Stimulated activated CD8-positive, alpha-beta memory T cell treated with anti-CD3 and anti-CD28 coated beads, Interleukin-4, amount 100 ng/mL, for 1 hour (primary cell): ENCODE data around the gene RBP3.

Source experiments
- DNase-seq, 2 donors: peaks; one replicate each; pipeline ENCODE4 v3.0.0-alpha.2; 2020; ENCODE audit warnings: low read depth in 2 of 2, low spot score in 1 of 2

The RBP3 gene

DNA sequence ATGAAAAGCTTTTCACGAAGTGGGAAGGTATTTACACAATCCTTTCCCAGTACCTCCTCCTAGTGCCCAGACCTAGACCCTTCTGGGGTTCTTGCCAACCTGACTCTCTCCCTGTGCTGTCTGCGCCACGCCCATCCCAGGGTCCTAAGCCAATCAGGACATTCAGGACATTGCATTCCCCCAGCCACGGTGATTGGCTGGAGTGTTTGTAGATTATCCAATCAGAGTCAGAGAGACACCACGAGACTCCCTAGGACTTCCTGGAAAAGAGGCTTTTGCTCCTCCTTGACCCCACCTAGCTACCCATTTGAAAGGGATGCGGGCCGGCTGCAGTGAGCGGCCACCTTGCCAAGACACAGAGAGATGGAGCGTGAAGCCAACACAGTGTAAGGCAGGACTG, 29.5 kb upstream of the RBP3 start:
- DNase-seq = no peak

- DNase-seq = no peak
Measured at GRCh38 chr10:47319784-47320183, 28.4 kb upstream of the RBP3 start.

GRCh38 chr10:47320812-47321211, 27.4 kb upstream of the RBP3 start:
- no peak for DNase-seq

DNA sequence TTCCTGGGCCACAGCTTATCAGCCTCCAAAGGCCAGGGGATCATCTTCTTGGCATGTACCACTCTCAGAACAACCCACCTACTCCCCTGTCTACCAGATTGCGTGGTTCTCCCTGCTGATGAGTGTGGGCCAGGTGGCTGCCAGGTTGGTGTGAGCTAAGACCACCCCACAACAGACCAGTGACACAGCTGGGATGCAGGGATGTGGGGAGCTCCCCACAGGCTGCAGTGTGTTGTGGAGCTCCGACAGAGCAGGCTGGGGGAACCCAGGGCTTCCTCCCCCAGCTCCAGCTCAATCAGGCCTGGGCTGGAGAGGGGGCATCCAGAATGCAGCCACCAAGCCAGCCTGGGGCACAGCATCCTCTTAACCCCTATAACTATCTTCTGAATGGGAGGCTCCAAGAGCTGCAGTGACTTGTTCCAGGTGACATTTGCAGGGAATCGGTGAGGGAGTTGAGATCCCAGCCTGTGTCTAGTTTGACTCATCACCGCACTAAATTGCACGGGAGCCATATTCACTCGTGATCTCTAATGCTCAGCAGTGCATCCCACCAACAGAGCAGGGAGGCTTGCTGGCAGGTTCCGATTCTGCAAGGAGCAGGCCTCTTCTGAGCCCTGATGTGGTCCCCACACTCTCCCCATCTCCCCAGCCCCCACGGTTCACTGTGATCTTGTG, 26.5 kb upstream of the RBP3 start:
- DNase-seq = no peak

- no peak for DNase-seq
Measured at GRCh38 chr10:47322300-47323061, 25.7 kb upstream of the RBP3 start, which contains the start of gene GDF2. GDF2 (plus strand) TSS chr10:47322454; CDS start chr10:47322669, 215 bp downstream.

DNA sequence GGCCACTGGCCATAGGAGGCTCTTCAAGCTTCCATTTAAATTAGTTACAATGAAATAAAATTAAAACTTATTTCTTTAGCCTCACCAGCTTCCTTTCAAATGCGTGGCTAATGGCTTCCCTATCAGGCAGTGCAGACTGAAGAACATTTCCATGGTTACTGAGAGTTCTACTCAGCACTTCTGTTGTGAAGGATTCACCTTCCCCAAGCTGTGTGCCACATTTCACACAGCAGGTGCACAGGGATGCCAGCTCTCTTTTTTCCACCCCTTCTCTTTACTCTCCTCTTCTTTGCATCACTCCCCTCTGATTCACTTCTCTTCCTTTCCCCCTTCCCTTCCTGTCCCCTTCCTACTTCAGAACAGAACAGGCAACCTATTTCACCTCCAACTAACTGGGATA, 25.1 kb upstream of the RBP3 start:
- DNase-seq = no peak

GRCh38 chr10:47323636-47324296, 24.4 kb upstream of the RBP3 start:
- no peak for DNase-seq

DNA sequence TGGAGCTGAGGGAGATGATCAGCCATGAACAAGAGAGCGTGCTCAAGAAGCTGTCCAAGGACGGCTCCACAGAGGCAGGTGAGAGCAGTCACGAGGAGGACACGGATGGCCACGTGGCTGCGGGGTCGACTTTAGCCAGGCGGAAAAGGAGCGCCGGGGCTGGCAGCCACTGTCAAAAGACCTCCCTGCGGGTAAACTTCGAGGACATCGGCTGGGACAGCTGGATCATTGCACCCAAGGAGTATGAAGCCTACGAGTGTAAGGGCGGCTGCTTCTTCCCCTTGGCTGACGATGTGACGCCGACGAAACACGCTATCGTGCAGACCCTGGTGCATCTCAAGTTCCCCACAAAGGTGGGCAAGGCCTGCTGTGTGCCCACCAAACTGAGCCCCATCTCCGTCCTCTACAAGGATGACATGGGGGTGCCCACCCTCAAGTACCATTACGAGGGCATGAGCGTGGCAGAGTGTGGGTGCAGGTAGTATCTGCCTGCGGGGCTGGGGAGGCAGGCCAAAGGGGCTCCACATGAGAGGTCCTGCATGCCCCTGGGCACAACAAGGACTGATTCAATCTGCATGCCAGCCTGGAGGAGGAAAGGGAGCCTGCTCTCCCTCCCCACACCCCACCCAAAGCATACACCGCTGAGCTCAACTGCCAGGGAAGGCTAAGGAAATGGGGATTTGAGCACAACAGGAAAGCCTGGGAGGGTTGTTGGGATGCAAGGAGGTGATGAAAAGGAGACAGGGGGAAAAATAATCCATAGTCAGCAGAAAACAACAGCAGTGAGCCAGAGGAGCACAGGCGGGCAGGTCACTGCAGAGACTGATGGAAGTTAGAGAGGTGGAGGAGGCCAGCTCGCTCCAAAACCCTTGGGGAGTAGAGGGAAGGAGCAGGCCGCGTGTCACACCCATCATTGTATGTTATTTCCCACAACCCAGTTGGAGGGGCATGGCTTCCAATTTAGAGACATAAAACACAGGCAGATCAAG, 22.6 kb upstream of the RBP3 start:
- DNase-seq = no peak

DNA sequence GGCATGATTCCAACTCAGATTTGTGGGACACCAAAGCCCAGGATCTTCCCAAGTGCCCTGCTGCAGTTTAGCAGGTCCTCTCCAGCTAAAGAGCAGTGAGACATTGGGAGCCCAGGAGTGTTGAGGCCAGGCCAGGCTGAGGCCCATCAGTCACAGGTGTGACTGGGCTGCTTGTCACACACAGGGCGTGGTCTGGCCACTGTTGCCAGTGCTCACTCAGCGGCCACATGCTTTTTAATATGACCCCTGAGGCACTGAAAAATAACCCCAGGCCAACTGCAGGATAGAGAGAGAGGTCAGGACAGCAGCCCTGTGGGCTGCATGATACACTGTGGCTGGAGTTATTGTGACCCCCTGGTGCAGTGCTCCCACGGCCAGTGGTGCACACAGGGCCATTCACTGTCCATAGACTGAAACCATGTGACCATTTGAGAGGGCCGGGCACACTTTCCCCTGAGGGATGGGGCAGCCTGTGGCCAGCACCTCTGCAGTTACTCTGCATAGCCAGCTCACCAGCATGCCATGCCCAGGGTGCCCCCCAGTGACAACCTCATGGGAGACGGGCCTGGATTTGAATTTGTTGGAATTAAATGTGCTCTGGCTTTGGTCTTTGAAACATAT, 21.7 kb upstream of the RBP3 start:
- no peak for DNase-seq

GRCh38 chr10:47326927-47327330, 21.2 kb upstream of the RBP3 start:
- DNase-seq = no peak

DNA sequence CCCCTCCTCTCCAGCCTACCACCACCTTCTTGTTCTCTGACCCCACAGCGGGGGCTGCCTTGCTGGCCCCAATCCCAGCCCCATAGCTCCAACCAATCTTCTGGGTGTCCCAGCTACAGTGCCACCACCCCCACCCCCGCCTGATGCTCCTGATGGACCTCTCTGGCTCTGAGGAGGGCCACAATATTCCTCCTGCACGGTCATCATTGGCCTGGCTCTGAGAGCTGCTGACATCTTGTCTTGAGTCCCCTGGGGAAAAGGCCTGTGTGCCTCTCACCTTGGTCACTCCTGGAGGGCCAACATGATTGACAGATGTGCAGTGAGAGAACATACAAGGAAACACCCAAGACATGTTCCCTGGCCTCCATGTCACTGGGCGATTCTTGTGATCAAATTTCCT, 18.3 kb upstream of the RBP3 start:
- no peak for DNase-seq

DNA sequence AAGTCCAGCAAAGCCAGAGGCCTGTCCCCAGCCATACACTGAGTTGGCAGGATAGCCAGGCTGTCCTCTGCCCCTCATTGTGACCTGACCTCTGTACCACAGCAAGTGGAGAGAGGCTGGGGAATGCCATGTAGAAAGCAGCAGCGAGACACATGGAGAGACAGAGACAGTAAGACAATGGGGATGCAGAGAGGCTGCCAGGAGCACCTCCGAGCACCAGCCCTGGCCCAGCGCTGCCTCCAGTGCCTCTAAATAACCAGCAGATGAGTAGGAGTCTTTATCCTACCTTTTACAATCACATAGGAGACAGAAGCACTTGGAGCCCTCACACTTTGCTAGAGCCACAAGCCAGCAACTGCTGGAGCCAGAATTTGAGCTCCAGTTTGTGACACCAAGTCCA, 17.8 kb upstream of the RBP3 start:
- DNase-seq = no peak

DNA sequence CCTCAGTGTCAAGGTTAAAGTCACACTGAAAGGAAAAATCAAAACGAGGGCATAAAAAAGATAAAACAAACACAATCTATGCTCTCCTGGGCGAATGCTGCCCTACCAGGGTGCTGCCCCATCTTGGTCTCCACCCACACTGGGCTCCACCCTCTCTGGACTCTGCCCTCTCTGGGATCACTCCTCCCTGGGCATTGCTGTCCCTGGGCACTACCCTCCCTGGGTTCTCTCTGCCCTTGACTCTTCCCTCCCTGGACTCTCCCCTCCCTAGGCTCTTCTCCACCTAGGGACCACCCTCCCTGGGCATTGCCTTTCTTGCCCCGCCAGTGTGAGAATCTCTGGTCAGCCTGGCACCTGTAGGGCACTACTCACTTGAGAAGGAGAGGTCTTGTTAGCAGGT, 17.4 kb upstream of the RBP3 start:
- DNase-seq = no peak

DNA sequence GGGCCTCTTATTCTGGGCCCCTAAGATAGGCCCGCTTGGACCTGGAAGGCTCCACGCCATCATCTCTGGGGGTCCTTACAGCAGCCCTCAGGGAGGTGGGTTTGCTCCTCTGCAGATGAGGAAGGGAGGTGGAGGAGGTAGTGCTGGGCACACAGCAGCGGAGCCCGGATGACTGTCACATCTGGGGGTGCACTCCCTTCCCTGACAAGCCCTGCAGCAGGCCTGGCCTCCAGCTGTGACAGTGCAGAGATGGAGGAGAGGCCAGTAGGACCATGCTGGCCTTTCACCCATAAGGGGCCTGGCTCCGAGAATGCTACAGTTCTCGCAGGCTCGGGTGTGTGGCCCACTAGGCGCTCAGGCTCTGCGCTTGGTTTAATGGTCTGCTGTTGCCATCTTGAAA, 16.7 kb upstream of the RBP3 start:
- no peak for DNase-seq

- DNase-seq = no peak
Measured at GRCh38 chr10:47331954-47332353, 16.2 kb upstream of the RBP3 start.

DNA sequence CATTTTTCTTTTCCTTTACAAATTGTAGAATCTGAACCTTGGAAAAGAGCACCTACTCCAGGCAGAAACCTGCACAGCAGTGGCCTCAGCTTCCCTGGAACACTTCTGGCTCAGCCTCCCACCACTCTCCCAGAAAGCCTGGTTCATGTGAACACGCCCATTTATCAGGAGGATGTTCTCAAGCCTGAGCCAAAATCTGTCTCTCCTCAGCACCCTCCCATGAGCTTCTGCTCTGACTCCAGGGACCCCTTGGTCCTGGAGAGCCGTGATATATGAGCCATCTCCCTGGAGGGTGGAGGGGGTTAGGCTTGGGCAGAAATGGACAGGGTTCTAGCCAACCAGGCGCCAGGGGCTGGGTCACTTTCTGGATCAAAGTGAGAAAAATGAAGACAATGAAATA, 15.8 kb upstream of the RBP3 start:
- DNase-seq = no peak

- DNase-seq = no peak
Measured at GRCh38 chr10:47332946-47333345, 15.2 kb upstream of the RBP3 start.

DNA sequence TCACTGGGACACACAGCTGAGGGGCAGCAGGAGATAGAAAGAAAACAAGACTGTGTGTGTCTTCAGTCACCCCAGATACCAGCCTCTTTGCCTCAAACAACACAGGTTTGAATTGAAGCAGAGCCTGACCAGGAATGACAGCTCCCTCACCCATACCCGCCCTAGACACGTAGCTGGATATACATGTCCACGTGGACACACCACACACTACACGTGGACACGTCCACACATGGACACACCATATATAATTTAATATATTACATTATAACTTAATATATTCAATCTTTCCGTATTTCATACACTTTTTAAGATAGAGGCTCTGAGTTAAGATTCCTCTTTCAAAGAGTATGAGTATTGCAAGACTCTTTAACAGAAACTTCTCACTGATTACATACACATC, 14.6 kb upstream of the RBP3 start:
- DNase-seq = no peak

DNA sequence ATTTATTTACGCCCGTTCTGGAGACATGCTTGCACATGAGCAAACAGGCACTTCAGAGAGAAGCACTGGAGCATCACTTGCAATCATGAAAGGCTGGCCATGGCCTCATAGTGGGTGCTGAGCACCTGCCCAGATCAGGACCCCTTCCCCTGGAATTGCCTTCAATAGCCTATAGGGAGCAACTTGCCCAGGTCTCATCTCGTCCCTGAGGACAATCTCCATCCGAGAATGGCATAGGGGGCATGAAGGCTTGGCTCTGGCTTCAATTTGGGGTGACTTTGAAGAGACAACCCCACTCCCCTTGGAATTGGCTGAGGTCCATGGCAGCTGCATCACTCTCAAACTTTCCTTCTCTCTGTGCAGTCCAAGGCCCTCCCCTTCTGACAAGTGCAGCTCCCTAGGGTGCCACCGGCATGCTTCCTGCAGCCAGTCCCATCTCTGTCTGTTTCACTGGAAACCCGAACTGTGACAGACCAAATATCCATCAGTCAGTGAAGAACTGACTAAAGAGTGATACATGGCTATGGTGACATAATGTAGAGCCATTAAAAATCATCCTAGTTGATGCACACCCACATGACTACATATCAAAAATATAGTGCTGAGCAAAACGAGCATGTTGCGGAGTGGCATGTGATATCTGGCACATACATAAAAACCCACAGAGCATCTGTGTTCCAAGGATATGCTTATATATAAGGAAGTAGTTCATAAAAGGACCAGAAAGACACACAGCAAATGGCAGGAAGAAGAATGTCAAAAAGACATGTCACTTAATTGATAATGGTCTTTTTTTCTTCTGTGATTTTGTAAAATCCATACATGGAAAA, 13.5 kb upstream of the RBP3 start:
- DNase-seq = no peak

DNA sequence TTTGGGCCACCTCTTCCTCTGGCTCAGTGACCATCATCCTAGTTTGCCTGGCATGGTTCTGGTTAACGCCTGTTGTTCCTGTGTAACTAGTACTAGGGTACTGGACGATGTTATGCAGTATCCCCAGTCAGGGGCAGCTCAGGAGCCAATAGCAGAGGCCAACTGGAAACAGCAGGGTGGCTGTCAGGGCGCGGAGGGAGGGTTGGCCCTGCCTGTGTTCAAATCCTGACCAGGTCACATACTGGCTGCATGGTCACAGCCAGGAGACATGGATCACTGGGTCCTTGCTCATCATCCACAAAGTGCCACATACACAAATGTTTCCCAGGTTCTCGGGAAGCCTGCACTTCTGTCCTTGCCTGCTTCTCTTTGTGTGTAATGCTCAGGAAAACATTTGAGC, 12.3 kb upstream of the RBP3 start:
- DNase-seq = no peak
